ENCODE measurements around the gene AKR1C1.
"Not testable (repeated sequence)": the region's sequence is repeated elsewhere in the genome, so short reads cannot be mapped to it uniquely, and the experiment has no call there.

The AKR1C1 gene

GRCh38 chr10:4974400-4974799 is 11.2 kb downstream of the AKR1C1 start:
- H3K4me2 ChIP-seq (ENCODE audit: low read length) = not testable (repeated sequence)

DNA sequence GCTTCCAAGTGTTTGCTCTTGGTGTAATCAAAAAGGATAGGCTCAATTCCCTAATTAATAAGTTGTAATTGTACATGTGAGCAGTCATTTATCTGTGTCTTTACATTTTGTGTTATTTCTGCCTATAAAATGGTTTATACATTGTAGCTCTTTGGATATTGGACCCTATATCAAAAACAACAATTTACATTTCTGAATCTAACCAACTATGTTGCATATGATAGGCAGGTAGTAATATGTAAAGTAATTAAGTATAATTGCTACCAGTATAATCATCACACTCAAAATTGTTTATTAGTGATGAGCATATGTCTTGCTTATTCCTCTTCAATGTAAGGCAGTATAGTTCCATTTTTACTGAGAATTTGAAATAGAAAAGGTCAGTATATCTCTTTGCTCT is 13.8 kb downstream of the AKR1C1 start:
- Histone ChIP-seq H3F3A (ENCODE audit: control insufficient read depth, insufficient read depth) (no peaks in the 10 kb centered on the region), H3K4me2 (ENCODE audit: low read length) (no peak overlapping the region), H3K9me2 (replicated peaks; ENCODE audit: control insufficient read depth, low read length) (no peaks in the 10 kb centered on the region), H3K27ac (ENCODE audit: low read depth, low read length) (no peak overlapping the region), H3K27me3 (ENCODE audit: control insufficient read depth, low read length) (no peaks in the 10 kb centered on the region), H3K36me3 (ENCODE audit: control insufficient read depth, low read length) (no peaks in the 10 kb centered on the region), H3K79me2 (ENCODE audit: control insufficient read depth, low read length) (no peaks in the 10 kb centered on the region), H4K20me1 (ENCODE audit: control insufficient read depth, insufficient read depth, low read depth, low read length) (no peaks in the 10 kb centered on the region), H3K9me3 (ENCODE audit: control insufficient read depth, insufficient read depth, low read length) (no peaks in the 10 kb centered on the region), H3K4me1 (ENCODE audit: control insufficient read depth, low read length) (no peaks in the 10 kb centered on the region), H3K4me3 (ENCODE audit: low read length) (no peak overlapping the region)
- no peak for TF ChIP-seq EZH2phosphoT487 (IDR thresholded peaks at IDR 0.05; ENCODE audit: borderline replicate concordance, low read length)
- TF ChIP-seq CTCF (IDR thresholded peaks at IDR 0.05; ENCODE audit: low read depth, low read length, poor library complexity, severe bottlenecking) = no peak

More at GRCh38 chr10:4974400-4974799, 11.2 kb downstream of the AKR1C1 start:
- H3K9me3 ChIP-seq (ENCODE audit: control insufficient read depth, insufficient read depth, low read length); H3K9me2 ChIP-seq (replicated peaks; ENCODE audit: control insufficient read depth, low read length); H3K4me3 ChIP-seq (ENCODE audit: low read length); H3K4me1 ChIP-seq (ENCODE audit: control insufficient read depth, low read length); H4K20me1 ChIP-seq (ENCODE audit: control insufficient read depth, insufficient read depth, low read depth, low read length); H3K79me2 ChIP-seq (ENCODE audit: control insufficient read depth, low read length); H3F3A ChIP-seq (ENCODE audit: control insufficient read depth, insufficient read depth); H3K36me3 ChIP-seq (ENCODE audit: control insufficient read depth, low read length); H3K27me3 ChIP-seq (ENCODE audit: control insufficient read depth, low read length); H3K27ac ChIP-seq (ENCODE audit: low read depth, low read length): not testable (repeated sequence)

- no peaks in the 10 kb centered on the region for H3F3A ChIP-seq (ENCODE audit: control insufficient read depth, insufficient read depth)
- no peak overlapping the region for H3K4me2 ChIP-seq (ENCODE audit: low read length)
- no peaks in the 10 kb centered on the region for H4K20me1 ChIP-seq (ENCODE audit: control insufficient read depth, insufficient read depth, low read depth, low read length)
- no peaks in the 10 kb centered on the region for H3K4me1 ChIP-seq (ENCODE audit: control insufficient read depth, low read length)
- H3K36me3 ChIP-seq (ENCODE audit: control insufficient read depth, low read length) = no peaks in the 10 kb centered on the region
- TF ChIP-seq CTCF (IDR thresholded peaks at IDR 0.05; ENCODE audit: low read depth, low read length, poor library complexity, severe bottlenecking) (no peak), EZH2phosphoT487 (IDR thresholded peaks at IDR 0.05; ENCODE audit: borderline replicate concordance, low read length) (no peak)
- H3K9me2 ChIP-seq (replicated peaks; ENCODE audit: control insufficient read depth, low read length) = no peaks in the 10 kb centered on the region
- no peaks in the 10 kb centered on the region for H3K27me3 ChIP-seq (ENCODE audit: control insufficient read depth, low read length)
- no peak overlapping the region for H3K4me3 ChIP-seq (ENCODE audit: low read length)
- no peak overlapping the region for H3K27ac ChIP-seq (ENCODE audit: low read depth, low read length)
- no peaks in the 10 kb centered on the region for H3K79me2 ChIP-seq (ENCODE audit: control insufficient read depth, low read length)
- no peaks in the 10 kb centered on the region for H3K9me3 ChIP-seq (ENCODE audit: control insufficient read depth, insufficient read depth, low read length)
These were observed 15.7 kb downstream of the AKR1C1 start for GRCh38 chr10:4978870-4979269.

DNA sequence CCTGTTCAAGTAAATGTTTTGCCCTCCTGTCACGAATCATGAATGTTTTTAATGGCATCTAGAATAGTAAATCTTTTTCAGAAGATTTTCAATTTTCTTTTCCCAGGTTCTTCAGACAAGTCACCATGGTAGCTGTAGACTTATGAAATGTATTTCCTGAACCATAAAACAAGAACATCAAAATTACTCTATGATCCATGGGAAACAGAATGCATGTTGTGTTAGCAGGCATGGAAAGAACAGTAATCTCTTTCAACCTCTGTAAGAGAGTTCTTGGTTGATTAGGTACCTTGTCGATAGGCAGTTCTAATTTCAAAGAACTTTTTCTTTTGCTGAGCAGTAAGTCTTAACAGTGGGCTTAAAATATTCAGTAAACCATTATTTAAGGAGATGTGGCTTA is 17.6 kb downstream of the AKR1C1 start:
- Histone ChIP-seq H3K4me3 (ENCODE audit: low read length) (no peak overlapping the region), H3K27ac (ENCODE audit: low read depth, low read length) (no peak overlapping the region), H3K4me1 (ENCODE audit: control insufficient read depth, low read length) (no peaks in the 10 kb centered on the region), H4K20me1 (ENCODE audit: control insufficient read depth, insufficient read depth, low read depth, low read length) (no peaks in the 10 kb centered on the region), H3K27me3 (ENCODE audit: control insufficient read depth, low read length) (no peaks in the 10 kb centered on the region), H3K9me2 (replicated peaks; ENCODE audit: control insufficient read depth, low read length) (no peaks in the 10 kb centered on the region), H3K4me2 (ENCODE audit: low read length) (no peak overlapping the region), H3K36me3 (ENCODE audit: control insufficient read depth, low read length) (no peaks in the 10 kb centered on the region), H3K9me3 (ENCODE audit: control insufficient read depth, insufficient read depth, low read length) (no peaks in the 10 kb centered on the region), H3F3A (ENCODE audit: control insufficient read depth, insufficient read depth) (no peaks in the 10 kb centered on the region), H3K79me2 (ENCODE audit: control insufficient read depth, low read length) (no peaks in the 10 kb centered on the region)
- TF ChIP-seq CTCF (IDR thresholded peaks at IDR 0.05; ENCODE audit: low read depth, low read length, poor library complexity, severe bottlenecking) = no peak
- TF ChIP-seq EZH2phosphoT487 (IDR thresholded peaks at IDR 0.05; ENCODE audit: borderline replicate concordance, low read length) = no peak

Data from DOHH2 (cell line).